Adipose tissue (tissue), 3 donors: ENCODE measurements around the gene SNRPF. TPM values are rescaled to one million over a fixed set of nuclear protein-coding genes. Genes with fewer than 3 reads are reported as not detected.
"Not testable (repeated sequence)": the region's sequence is repeated elsewhere in the genome, so short reads cannot be mapped to it uniquely, and the experiment has no call there.

Experiments
- H3K27ac ChIP-seq: one replicate; pipeline ENCODE4 v1.5.1; 2013; ENCODE audit warnings: low read depth, low read length
- WGBS, 3 donors: extraction: QIAGEN DNeasy Blood & Tissue Kit; methylation state at CpG; one replicate each; pipeline ENCODE4 v1.1.7; 2013; 5-methylcytosine and 5-hydroxymethylcytosine counted together
- polyA plus RNA-seq, 3 donors: library from polyadenylated mRNA; stranded (reverse); fragments of 200-250 nt; gene quantifications; one replicate each; pipeline ENCODE4 v1.2.3, GENCODE V29; 2013
- donor health status: healthy with polysubstance abuse.
- donor health status: Bipolar disorder and iron deficiency.
- donor health status: healthy.

The SNRPF gene
- 10 to 100 TPM; 10.9 to 39.3 (median 24.4) TPM for polyA plus RNA-seq

DNA sequence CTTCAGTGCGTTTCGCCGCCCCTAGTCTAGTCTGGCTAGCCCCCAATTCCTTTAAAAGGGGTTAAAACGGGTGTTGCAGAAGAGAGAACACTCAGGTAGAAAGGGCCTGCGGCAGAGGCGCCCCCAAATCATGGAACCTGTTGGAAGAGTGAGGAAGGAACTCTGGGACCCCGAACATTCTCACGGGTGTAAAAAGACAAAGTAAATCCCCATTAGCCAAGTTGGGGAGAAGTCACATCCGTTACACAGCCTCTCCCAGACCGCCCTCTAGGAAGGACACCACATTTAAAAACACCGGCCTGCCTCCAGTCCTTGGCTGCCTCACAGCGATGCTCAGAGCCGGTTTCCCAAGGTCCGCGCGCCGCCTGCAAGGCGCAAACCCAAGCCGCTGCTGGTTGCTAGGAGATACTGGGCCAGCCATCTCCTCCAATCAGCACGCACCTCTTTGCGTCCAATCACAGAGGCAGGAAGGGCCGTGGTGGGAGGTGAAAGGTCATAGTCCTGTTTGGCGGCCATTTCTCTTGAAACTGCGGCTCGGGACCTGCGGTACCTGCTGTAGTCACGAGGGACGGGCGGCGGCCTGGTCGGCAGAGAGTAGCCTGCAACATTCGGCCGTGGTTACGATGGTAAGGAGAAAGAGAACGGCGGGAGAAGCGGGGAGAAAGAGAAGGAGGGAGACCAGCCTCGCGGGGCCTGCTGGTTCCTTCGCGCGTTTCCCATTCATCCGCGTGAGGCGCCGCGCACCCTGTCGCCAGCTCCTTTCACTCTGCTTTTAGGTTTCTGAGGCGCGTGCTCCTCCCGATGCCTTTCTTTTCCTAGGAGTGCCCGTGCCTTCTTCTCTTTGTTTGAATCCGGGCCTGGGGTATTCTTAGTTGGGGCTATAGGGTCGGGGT lies at the start of gene SNRPF:
Gene SNRPF (plus strand): TSS at position 502 of the 893 bp plus-strand sequence. CDS start 122 bp downstream, at position 624.
- 1% methylated on average over 51 to 54 of the region's 54 CpGs for WGBS, 3 donors
- H3K27ac ChIP-seq = no peak within 1 kb of the TSS

DNA sequence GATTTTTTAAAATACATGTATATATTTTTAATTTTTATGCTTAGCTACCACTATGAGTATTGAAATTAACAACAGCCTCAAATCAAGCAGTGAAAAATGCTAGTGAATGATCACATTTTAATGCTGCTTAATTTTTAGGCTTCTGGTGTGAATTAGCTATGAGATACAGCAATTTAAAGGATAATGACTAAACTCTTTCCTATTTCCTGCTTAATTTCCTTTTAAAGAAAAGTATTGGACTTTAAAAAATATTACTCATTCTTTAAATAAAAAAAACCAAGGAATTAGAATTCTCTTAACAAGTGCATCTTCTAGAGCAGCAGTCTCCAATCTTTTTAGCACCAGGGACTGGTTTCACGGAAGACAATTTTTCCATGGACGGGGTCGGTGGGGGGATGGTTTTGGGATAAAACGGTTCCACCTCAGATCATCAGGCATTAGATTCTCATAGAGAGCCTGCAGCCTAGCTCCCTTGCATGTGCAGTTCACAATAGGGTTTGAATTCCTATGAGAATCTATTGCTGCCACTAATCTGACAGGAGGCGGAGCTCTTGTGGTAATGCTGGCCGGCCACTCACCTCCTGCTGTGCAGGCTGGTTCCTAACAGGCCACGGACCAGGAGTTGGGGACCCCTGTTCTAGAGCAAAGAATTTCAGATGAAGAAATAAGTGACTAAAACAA lies 49.6 kb upstream of the SNRPF start:
- no peak overlapping the region for H3K27ac ChIP-seq
- 87 to 91% (median 89%) methylated on average over 7 of the region's 7 CpGs for WGBS, 3 donors

DNA sequence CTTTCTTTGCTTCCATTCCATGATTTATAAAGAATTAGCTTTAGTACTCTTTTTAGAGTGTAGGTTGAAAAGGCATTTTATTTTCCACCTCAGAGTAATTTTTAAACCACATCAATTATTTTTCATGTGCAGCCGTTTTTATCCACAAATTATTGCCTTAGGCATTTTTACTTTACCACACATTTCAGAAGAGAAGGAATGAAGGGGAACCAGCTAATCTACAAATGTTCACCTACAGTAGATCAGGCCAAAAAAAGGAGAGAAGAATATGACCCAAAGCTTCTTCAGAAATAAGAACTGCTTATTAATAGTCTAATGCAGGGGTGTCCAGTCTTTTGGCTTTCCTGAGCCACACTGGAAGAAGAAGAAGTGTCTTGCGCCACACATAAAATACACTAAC lies 48.3 kb upstream of the SNRPF start:
- H3K27ac ChIP-seq = no peak overlapping the region
- WGBS, 3 donors = 68 to 86% (median 80%) methylated on average over 2 of the region's 2 CpGs

DNA sequence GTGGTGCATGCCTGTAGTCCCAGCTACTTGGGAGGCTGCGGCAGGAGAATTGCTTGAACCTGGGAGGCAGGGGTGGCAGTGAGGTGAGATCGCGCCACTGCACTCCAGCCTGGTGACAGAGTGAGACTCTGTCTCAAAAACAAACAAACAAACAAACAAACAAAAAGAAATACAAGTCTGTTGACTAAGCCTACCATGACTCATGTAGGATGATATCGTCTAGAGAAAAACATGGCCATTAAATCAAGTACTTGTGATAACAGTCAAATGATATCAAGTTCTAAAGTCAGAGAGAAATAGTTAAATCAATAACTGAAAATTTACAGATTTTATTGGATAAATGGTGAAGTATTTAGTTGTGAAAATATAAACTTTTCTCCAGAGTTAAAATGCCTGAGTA lies 46.6 kb upstream of the SNRPF start:
- not testable (repeated sequence) for H3K27ac ChIP-seq
- WGBS, 3 donors = 94 to 98% (median 97%) methylated on average over 4 of the region's 4 CpGs

DNA sequence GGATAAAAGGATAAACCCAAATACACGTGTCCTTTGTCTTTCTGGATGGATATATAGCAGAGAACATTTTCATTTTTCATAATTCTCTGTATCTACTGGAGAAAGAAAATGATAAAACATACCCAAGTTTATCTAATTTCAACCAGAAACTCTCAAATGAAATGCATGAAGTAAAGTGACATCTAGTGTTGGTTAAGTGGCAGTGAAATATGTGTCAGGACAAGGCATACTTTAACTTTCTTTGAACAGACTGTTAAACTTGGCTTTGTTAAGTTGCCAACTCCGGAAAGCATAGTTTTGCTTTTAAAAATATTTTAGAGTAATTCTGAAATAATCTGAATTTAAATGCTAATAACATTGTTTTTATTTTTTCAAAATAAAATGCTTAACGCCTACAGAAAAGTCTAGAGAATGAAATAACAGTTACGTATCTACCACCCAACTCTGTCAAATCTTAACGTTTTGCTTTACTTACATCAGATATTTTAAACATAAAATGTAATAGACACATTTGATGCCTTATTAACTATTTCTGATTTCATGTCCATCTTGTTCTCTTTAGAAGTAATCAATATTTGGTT lies 43.0 kb upstream of the SNRPF start:
- WGBS, 3 donors = 46 to 57% (median 47%) methylated on average over 5 of the region's 5 CpGs
- H3K27ac ChIP-seq = no peak overlapping the region

DNA sequence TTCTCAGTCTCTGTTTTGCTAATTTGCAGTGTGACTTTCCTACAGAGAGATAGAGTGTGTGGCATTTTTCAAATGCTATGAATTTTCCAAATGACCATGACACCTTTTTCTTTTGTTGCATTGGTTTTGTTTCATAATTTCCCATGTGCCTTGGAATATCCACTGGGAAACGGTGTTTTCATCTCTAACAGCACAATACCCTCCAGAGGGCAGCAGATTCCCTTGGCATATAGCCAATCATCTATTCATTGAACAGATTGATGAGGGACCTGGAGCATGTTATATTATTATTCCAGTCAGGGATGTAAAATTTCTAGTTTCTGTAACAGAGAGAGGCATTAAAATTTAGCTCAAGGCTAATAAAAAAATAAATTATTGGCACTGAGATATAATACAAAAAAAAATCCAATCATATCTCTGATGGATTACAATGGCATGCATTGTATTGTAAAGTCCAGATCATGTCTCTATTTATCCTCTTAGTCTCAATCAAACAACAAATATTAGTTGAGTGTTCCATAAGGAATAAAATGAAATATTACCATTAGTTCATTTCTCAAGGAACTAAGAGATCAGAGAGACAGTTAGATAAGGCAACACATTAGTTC lies 38.6 kb upstream of the SNRPF start:
- no peak overlapping the region for H3K27ac ChIP-seq
- 0 to 3% (median 0%) methylated on average over 1 of the region's 1 CpG for WGBS, 3 donors

DNA sequence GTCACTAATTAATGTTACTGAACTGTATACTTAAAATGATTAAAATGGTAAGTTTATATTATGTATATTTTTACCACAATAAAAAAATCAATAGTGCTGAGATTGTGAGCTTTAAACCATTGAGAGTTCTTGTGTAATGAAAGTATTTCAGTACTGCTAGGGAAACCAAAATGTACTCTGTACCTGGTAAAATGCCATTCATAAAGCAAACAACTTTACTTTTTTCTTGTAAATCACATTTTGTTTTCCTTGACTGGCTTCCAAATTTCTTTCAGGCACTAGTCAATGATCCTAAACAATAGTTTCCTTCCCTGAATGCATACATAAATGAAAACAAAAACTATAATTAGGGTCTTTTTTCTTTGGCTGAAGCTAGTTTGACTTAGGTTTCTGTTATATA lies 29.4 kb upstream of the SNRPF start:
- no peak overlapping the region for H3K27ac ChIP-seq

DNA sequence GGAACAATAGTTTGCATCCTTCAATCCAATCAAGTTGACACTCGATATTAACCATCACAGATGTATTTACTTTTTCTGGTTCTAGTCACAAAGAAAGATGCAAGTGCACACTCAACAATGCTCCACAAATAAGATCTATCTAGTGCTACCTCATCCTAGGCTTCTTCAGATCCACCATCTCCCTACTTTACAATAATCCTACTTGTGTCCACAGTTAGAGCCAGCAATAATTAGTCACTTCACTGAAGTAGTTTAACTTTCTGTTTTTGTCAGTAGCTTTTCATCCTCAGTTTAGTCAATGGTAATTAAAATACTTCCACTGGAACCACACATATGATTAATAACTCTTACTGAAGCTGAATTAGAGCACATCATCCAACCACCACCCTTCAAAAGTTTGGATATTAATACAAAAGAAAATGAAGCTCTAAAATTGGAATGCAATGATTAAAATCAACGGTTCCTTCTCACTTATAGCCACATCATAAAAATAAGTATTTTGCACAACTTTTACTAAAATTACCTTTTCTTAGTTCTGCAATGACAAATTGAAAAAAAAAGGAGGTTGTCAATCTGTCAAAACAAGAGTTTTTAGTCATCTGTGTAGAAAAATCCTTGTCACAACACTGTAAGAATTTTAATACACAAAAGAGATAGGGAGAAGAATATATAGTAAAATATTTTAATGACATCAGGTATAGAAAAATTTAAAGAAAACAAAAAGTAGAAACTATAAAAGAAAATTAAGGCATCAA lies 28.2 kb upstream of the SNRPF start:
- no peak overlapping the region for H3K27ac ChIP-seq

DNA sequence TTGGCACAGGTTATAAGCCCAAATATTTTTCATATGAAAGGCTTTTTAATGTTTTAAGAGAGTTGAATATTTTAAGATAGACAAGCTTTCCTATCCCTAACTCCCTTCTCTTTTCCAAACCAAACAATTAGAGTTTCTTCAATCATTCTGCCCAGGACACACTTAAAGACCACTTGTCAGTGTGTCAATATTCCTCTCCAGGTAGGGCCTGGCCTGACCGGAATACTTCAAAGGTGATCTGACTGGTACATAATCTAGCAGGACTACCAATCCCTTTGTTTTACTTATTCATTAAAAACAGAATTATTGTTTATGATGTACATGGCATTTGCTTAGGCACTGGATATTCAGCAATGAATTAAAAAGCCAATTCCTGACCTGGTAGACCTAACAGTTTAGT lies 24.2 kb upstream of the SNRPF start:
- no peak overlapping the region for H3K27ac ChIP-seq
- WGBS, 3 donors = 88 to 95% (median 90%) methylated on average over 1 of the region's 1 CpG

More for the DNA sequence above, 28.2 kb upstream of the SNRPF start:
- WGBS, 3 donors = 83 to 89% (median 87%) methylated on average over 2 of the region's 2 CpGs

DNA sequence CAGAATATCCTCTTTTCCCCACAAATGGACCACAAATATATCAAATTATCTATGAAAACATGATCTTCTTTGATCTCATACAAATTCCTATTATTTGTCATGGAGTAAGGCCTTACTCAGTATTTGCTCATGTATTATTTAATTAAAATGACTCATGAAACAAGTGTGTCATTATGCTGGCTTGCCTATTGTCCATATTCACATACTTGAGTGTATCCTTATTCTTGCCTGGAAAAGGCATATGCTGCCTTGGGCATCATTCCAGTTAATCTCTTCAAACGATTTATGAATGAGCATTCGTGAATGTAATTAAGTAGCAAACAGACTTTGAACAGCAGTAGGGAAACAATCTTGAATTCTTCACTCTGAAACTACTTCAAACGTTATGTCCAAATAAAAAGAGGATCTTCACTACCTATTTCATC lies 22.6 kb upstream of the SNRPF start:
- WGBS, 3 donors = 18 to 37% (median 30%) methylated on average over 3 of the region's 3 CpGs
- H3K27ac ChIP-seq = no peak overlapping the region

DNA sequence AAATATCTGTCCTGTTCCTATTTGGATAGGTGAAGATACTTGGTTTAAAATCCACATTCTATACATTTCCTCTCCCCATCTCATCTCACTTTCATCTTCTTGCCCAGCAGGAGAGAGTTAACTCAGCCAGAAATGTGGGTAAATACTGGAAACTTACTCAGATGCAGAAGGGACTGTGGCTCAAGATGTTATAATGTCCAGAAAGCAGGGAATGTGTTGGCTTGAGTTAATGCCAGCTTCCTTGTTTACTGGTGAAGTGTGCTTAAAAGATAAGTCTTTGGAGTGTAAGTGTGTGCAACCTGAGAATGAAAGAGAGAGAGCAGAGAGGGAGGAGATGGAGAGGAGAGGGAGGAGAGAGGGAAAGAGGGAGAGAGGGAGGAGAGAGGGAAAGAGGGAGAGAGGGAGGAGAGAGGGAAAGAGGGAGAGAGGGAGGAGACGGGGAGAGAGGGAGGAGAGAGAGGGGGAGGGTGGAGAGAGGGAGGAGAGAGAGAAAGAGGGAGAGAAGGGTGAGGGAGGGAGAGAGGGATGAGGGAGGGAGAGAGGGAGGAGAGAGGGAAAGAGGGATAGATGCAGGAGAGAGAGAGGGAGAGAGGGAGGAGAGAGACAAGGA lies 22.0 kb upstream of the SNRPF start:
- WGBS, 3 donors = 0 to 37% (median 4%) methylated on average over 1 of the region's 1 CpG
- H3K27ac ChIP-seq = no peak overlapping the region

DNA sequence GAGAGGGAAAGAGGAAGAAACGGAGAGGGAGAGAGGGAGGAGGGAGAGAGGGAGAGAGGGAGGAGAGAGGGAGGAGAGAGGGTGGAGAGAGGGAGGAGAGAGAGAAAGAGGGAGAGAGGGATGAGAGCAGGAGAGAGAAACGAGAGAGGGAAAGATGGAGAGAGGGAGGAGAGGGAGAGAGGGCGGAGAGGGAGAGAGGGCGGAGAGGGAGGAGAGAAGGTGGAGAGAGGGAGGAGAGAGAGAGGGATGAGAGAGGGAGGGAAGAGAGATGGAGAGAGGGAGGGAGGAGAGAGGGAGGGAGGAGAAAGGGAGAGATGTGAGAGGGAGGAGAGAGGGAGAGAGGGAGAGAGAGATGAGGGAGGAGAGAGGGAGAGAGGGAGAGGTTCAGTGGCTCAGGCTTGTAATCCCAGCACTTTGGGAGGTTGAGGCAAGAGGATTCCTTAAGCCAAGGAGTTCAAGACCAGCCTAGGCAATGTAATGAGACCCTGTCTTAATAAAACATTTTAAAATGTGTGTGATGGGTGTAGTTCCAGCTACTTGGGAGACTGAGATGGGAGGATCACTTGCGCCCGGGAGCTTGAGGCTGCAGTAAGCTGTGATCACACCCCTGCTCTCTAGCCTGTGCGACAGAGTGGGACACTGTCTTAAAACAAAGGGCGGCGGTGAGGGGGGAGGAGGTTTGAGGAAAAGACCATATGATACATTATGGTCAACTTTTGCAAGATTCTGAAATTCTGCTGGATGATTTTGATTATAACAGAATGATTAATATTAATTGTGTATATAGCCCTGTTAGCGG lies 21.3 kb upstream of the SNRPF start:
- 50 to 64% (median 60%) methylated on average over 10 of the region's 10 CpGs for WGBS, 3 donors
- no peak overlapping the region for H3K27ac ChIP-seq

DNA sequence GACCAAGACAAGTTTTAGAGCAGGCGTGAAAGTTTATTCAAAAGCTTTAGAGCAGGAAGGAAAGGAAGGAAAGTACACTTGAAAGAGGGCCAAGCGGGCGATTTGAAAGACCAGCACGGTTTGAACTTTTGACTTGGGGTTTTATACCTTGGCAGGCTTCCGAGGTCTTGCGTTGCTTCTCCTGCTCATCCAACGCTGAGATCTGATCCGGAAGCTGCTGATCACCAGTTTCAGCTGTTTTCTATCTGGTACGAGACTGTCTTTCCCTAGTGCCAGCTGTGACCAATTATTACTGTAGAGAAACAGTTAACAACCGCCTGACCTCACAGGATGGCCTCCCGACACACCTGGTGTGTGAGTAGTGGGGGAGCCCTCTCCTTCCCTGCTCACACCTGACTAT lies 20.6 kb upstream of the SNRPF start:
- no peak overlapping the region for H3K27ac ChIP-seq
- WGBS, 3 donors = 8 to 33% (median 16%) methylated on average over 11 of the region's 11 CpGs

DNA sequence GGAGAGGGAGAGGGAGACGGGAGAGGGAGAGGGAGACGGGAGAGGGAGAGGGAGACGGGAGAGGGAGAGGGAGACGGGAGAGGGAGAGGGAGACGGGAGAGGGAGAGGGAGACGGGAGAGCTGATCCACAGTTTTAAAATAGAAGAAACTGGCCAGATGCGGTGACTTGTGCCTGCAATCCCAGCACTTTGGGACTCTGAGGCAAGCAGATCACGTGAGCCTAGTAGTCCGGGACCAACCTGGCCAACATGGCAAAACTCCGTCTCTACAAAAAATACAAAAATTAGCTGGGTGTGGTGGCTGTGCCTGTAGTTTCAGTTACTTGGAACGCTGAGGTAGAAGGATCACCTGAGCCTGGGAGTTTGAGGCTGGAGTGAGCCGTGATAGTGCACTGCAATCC lies 16.3 kb upstream of the SNRPF start:
- not testable (repeated sequence) for H3K27ac ChIP-seq
- WGBS, 3 donors = 47 to 94% (median 65%) methylated on average over 6 to 7 of the region's 12 CpGs

DNA sequence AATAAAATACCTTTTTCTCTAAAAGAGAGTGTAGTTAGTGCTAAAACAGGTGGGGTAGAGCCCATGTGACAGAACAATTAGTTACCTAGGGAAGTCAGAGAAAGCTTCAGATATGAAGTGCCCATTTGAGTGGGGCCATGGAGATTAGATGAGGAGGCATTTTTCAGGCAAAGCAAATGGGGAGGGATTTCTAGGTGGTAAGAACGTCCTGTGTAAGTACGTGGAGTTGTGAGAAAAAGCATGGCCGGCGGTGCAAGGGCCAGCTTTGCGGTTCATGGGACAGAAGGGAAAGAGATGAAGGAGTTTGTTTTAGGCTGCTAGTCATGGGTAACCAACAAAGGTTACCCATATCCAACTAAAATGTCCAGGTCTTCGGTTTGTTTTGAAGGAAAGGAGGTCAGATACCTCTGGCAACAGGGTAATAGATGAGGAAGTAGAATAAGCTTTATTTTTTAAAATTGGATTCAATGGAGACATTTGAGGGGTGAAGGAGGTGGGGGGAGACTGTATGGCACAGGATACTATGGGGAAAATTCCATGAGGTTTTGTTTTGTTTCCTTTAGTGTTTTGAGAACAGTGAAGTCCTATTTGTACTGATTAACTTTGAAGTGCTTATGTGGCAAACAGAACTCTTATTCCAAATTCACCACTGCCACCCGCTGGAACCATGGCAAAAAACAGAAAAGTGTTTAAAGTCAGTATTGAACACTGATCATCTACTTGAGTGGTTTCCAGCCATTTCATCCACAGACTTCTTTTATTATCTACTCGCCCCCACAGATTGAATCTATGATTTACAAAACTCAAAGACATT lies 10.0 kb upstream of the SNRPF start:
- H3K27ac ChIP-seq = no peak overlapping the region
- 53 to 59% (median 59%) methylated on average over 8 of the region's 8 CpGs for WGBS, 3 donors

DNA sequence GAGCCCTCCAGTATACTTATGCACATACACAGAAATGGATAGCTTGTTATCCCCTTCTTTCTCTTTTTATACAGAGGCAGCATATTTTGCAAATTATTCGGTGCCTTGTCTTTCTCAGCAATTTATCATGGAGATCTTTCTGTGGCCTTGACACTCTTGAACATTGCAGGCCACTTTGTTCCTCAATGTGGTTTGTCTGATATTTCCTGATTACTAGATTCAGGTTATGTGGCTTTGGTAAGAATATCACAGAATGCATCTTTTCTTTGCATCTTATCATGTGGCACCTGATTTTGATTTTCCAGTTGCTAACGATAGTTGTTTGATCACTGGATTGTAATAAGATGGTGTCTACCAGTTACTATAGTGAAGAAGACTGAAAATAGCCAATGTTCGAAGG lies 7.1 kb upstream of the SNRPF start:
- H3K27ac ChIP-seq = no peak overlapping the region
- WGBS, 3 donors = 56 to 70% (median 66%) methylated on average over 3 of the region's 3 CpGs
